ENCODE measurements around the gene NFIX. TPM values are rescaled to one million over a fixed set of nuclear protein-coding genes. Genes with fewer than 3 reads are reported as not detected.
A peak's percentile ranks its signal among the peaks of the same experiment; 100 is the strongest.

The NFIX gene
- total RNA-seq, 1 donor from 2014 or later: 8.4 TPM

DNA sequence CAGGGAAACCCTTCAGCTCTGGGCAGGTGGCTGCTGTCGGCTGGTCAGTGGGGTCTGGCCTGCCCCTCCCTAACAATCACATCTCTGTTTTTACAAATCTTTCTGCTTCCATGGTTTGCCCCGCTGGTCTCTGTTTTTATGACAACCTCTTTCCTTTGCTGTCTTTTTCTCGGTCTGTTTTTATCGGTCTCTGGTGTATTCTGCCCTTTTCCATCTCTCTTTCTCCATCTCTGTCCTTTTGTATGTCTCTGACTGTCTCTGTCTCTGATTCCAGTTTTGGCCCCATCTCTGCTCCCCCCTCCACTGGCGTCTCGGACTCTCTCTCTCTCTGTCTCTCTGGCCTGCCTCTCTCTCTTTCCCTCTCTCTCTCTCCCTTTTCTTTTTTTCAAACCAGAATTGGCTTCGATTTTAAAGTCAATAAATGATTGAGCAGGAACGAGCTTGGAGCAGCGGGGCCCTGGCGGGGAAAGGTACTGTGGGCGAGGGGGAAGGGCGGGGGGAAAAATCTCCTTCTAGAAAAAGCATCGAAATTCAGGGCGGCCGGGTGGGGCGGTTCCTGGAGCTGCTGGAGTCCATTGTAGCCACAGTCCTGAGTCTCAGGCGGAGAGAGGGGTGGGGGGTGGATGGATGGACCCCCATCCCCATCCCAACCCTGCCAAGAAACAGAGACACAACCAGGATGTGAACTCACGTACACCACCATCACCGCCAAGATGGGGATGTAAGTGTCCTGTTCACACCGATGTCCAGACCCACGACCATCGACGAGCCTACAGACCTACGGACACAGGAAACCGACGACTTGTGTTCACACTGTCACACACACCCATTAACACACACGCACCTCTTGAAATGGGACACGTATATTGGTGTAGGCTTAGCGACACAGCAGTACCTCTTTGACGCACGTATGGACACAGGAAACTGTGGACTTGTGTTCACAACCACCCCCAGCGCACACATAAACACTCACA lies 3.0 kb downstream of the NFIX start:
- H3K27me3 ChIP-seq (ENCODE audit: insufficient read depth, low read length): no peaks in the 10 kb centered on the region
- Mint-ChIP-seq H3K4me1 (ENCODE audit: low read depth, unreplicated experiment) (no peaks in the 10 kb centered on the region), H3K27ac (ENCODE audit: unreplicated experiment) (peak overlapping the region; percentile 16), H3K9me3 (ENCODE audit: unreplicated experiment) (peaks cover 7% of the 10 kb centered on the region), H3K27me3 (ENCODE audit: low read depth, unreplicated experiment) (peaks cover 68% of the 10 kb centered on the region), H3K36me3 (ENCODE audit: low read depth, unreplicated experiment) (peaks cover 12% of the 10 kb centered on the region), H3K4me3 (ENCODE audit: unreplicated experiment) (no peak overlapping the region)
- no peak overlapping the region for H2AFZ ChIP-seq (ENCODE audit: low read depth, low read length)
- peak overlapping the region; percentile 72 for H3K4me3 ChIP-seq (ENCODE audit: insufficient read depth, low read depth, low read length)
- TF ChIP-seq EZH2 (IDR thresholded peaks at IDR 0.05; ENCODE audit: insufficient read depth, low read length): no peak
- DNase-seq (ENCODE audit: low read depth) (no peak), FAIRE-seq (peak; percentile 39)
- peaks cover 77% of the 10 kb centered on the region for H3K79me2 ChIP-seq (ENCODE audit: insufficient read depth, low read length)
- peaks cover 5% of the 10 kb centered on the region for H3K36me3 ChIP-seq (ENCODE audit: insufficient read depth, low read length)
- H3K9me3 ChIP-seq (ENCODE audit: insufficient read depth, low read depth, low read length): no peaks in the 10 kb centered on the region
- peak overlapping the region; percentile 87 for H3K9ac ChIP-seq (ENCODE audit: low read length)
- H3K4me2 ChIP-seq (ENCODE audit: low read length): peak overlapping the region; percentile 86
- H4K20me1 ChIP-seq (ENCODE audit: insufficient read depth, low read length): peaks cover 57% of the 10 kb centered on the region
- no peak overlapping the region for H3K27ac ChIP-seq (ENCODE audit: low read depth, low read length)
- peaks cover 28% of the 10 kb centered on the region for H3K4me1 ChIP-seq (ENCODE audit: insufficient read depth, low read length)

DNA sequence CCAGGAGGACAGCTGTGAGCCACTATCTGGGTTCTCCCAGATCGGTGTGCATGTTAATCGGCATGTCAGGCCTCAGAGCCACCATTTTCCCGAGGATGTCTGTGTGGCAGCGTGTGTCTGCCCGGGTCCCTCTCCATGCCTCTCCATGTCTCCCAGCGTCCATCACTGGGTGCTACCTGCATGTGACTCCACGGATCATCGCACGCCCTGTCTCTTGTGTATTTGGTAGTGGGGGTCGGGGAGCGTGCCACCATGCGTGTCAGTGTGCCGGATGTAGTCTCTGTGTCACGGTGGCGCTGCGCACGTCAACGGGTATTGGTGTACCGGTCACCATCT lies 5.9 kb downstream of the NFIX start:
- Histone ChIP-seq H3K36me3 (ENCODE audit: insufficient read depth, low read length) (peaks cover 5% of the 10 kb centered on the region), H3K9ac (ENCODE audit: low read length) (no peak overlapping the region), H4K20me1 (ENCODE audit: insufficient read depth, low read length) (peaks cover 84% of the 10 kb centered on the region), H3K79me2 (ENCODE audit: insufficient read depth, low read length) (peaks cover 98% of the 10 kb centered on the region), H3K4me2 (ENCODE audit: low read length) (peak overlapping the region; percentile 74), H3K27ac (ENCODE audit: low read depth, low read length) (no peak overlapping the region), H3K9me3 (ENCODE audit: insufficient read depth, low read depth, low read length) (no peaks in the 10 kb centered on the region), H3K4me1 (ENCODE audit: insufficient read depth, low read length) (peaks cover 24% of the 10 kb centered on the region), H2AFZ (ENCODE audit: low read depth, low read length) (no peak overlapping the region), H3K27me3 (ENCODE audit: insufficient read depth, low read length) (no peaks in the 10 kb centered on the region), H3K4me3 (ENCODE audit: insufficient read depth, low read depth, low read length) (no peak overlapping the region)
- Mint-ChIP-seq H3K4me1 (ENCODE audit: low read depth, unreplicated experiment) (no peaks in the 10 kb centered on the region), H3K36me3 (ENCODE audit: low read depth, unreplicated experiment) (peaks cover 13% of the 10 kb centered on the region), H3K27me3 (ENCODE audit: low read depth, unreplicated experiment) (peaks cover 80% of the 10 kb centered on the region), H3K4me3 (ENCODE audit: unreplicated experiment) (no peak overlapping the region), H3K27ac (ENCODE audit: unreplicated experiment) (no peak overlapping the region), H3K9me3 (ENCODE audit: unreplicated experiment) (peaks cover 9% of the 10 kb centered on the region)
- FAIRE-seq: no peak
- no peak for TF ChIP-seq EZH2 (IDR thresholded peaks at IDR 0.05; ENCODE audit: insufficient read depth, low read length)
- TF ChIP-seq, protein P1, sequence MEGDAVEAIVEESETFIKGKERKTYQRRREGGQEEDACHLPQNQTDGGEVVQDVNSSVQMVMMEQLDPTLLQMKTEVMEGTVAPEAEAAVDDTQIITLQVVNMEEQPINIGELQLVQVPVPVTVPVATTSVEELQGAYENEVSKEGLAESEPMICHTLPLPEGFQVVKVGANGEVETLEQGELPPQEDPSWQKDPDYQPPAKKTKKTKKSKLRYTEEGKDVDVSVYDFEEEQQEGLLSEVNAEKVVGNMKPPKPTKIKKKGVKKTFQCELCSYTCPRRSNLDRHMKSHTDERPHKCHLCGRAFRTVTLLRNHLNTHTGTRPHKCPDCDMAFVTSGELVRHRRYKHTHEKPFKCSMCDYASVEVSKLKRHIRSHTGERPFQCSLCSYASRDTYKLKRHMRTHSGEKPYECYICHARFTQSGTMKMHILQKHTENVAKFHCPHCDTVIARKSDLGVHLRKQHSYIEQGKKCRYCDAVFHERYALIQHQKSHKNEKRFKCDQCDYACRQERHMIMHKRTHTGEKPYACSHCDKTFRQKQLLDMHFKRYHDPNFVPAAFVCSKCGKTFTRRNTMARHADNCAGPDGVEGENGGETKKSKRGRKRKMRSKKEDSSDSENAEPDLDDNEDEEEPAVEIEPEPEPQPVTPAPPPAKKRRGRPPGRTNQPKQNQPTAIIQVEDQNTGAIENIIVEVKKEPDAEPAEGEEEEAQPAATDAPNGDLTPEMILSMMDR (IDR thresholded peaks at IDR 0.05; ENCODE audit: insufficient read depth, low read depth, low read length): no peak
- no peak for DNase-seq (ENCODE audit: low read depth)

DNA sequence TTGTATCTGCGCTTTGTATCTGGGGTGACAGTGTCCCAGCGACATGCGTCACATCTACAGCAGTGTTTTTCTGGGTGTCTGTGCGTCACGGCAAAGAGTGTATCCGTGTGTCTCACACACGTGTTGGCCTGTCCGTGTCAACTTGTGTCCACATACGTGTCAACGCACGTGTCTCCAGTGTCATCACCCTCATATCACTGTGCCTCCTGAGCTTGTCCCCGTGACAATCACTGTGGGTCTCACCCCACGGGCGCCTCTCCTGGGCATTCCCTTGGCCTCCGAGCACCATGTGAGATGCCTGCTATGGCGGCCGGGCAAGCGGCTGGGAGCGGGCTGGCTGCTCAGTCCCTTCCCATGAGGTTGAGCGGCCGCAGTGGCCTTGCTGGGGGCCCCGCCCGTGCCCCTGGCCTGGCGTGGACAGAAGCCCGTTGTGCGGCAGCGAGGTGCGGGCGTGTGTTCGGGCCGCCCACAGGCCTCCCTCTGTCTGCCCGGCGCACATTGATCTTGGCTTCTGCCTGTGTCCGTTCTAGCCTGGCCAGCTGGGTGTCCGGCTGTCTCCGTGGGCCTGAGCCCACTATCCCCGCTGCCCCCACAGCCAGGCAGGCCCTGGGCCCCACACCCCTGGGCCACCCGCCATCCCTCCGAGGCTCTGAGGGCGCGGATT lies 6.4 kb downstream of the NFIX start:
- H3K4me2 ChIP-seq (ENCODE audit: low read length): peak overlapping the region; percentile 74
- FAIRE-seq (no peak), DNase-seq (ENCODE audit: low read depth) (no peak)
- peaks cover 88% of the 10 kb centered on the region for H4K20me1 ChIP-seq (ENCODE audit: insufficient read depth, low read length)
- Mint-ChIP-seq H3K4me3 (ENCODE audit: unreplicated experiment) (no peak overlapping the region), H3K36me3 (ENCODE audit: low read depth, unreplicated experiment) (peaks cover 13% of the 10 kb centered on the region), H3K4me1 (ENCODE audit: low read depth, unreplicated experiment) (no peaks in the 10 kb centered on the region), H3K9me3 (ENCODE audit: unreplicated experiment) (peaks cover 9% of the 10 kb centered on the region), H3K27me3 (ENCODE audit: low read depth, unreplicated experiment) (peaks cover 81% of the 10 kb centered on the region), H3K27ac (ENCODE audit: unreplicated experiment) (no peak overlapping the region)
- peaks cover 26% of the 10 kb centered on the region for H3K4me1 ChIP-seq (ENCODE audit: insufficient read depth, low read length)
- H2AFZ ChIP-seq (ENCODE audit: low read depth, low read length): no peak overlapping the region
- H3K36me3 ChIP-seq (ENCODE audit: insufficient read depth, low read length): peaks cover 5% of the 10 kb centered on the region
- peak overlapping the region; percentile 64 for H3K9ac ChIP-seq (ENCODE audit: low read length)
- H3K27ac ChIP-seq (ENCODE audit: low read depth, low read length): peak overlapping the region; percentile 38
- TF ChIP-seq, protein P1 (IDR thresholded peaks at IDR 0.05; ENCODE audit: insufficient read depth, low read depth, low read length): no peak
- H3K79me2 ChIP-seq (ENCODE audit: insufficient read depth, low read length): peaks cover 98% of the 10 kb centered on the region
- no peaks in the 10 kb centered on the region for H3K9me3 ChIP-seq (ENCODE audit: insufficient read depth, low read depth, low read length)
- no peak overlapping the region for H3K4me3 ChIP-seq (ENCODE audit: insufficient read depth, low read depth, low read length)
- H3K27me3 ChIP-seq (ENCODE audit: insufficient read depth, low read length): no peaks in the 10 kb centered on the region

Measured in astrocyte (in vitro differentiated cells and primary cell).